DMS114 treated with DMSO at 0.1 percent for 48 hours (cell line): ENCODE data around the gene MORF4L1.
A peak's percentile ranks its signal among the peaks of the same experiment; 100 is the strongest.

Source experiments
- DNase-seq: peaks from one replicate; lab custom pipeline; 2025; ENCODE audit not compliant: unreplicated experiment; lab: John Stamatoyannopoulos, UW

The MORF4L1 gene

GRCh38 chr15:78943692-78944091 is 71.0 kb downstream of the MORF4L1 start:
- no peak for DNase-seq

GRCh38 chr15:78944202-78944625 is 71.5 kb downstream of the MORF4L1 start:
- DNase-seq = no peak

- DNase-seq = peak; percentile 29
Observed at GRCh38 chr15:78944669-78945407, 72.1 kb downstream of the MORF4L1 start, which contains the start of gene CTSH. TSS of gene CTSH (minus strand) at chr15:78945046. CDS start at chr15:78944981, 65 bp downstream.

- DNase-seq = no peak
Observed at GRCh38 chr15:78946493-78946892, 73.8 kb downstream of the MORF4L1 start.

GRCh38 chr15:78947506-78947905 is 74.8 kb downstream of the MORF4L1 start:
- no peak for DNase-seq
